WTC11 (cell line): ENCODE data around the gene TMC1. TPM values are rescaled to one million over a fixed set of nuclear protein-coding genes. Genes with fewer than 3 reads are reported as not detected.

ENCODE experiments used
- ATAC-seq: fragments of 200-7000 bp; cut with Tn5 transposase; 2 replicates; pipeline ENCODE4 v1.10.0; 2021; ENCODE audit warnings: mild to moderate bottlenecking, moderate library complexity
- CTCF ChIA-PET: fragments of 300-600 bp; sonication (Branson Sonifier 250); formaldehyde crosslinking; loops from one replicate; lab custom pipeline; 2021; ENCODE audit warnings: antibody characterized with exemption; lab: Charles Lee
- POLR2A ChIA-PET: fragments of 350-600 bp; sonication (Branson Sonifier 250); formaldehyde crosslinking; loops from one replicate; lab custom pipeline; 2021; ENCODE audit warnings: antibody characterized with exemption; lab: Charles Lee
- DNase-seq: peaks from one replicate; pipeline ENCODE4 v3.0.0; 2021; ENCODE audit warnings: low spot score
- H3K27ac Mint-ChIP-seq: 2 replicates; pipeline ENCODE4 v1.8.0; 2021; ENCODE audit warnings: mixed read lengths
- H3K27me3 Mint-ChIP-seq: 2 replicates; pipeline ENCODE4 v1.8.0; 2021; ENCODE audit warnings: low read depth, mild to moderate bottlenecking, moderate library complexity, mixed read lengths
- H3K36me3 Mint-ChIP-seq: 2 replicates; pipeline ENCODE4 v1.8.0; 2021; ENCODE audit warnings: mixed read lengths
- H3K4me1 Mint-ChIP-seq: 2 replicates; pipeline ENCODE4 v1.8.0; 2022; ENCODE audit warnings: mixed read lengths
- H3K4me3 Mint-ChIP-seq: 2 replicates; pipeline ENCODE4 v1.8.0; 2021; ENCODE audit warnings: mild to moderate bottlenecking, moderate library complexity, mixed read lengths
- H3K9me3 Mint-ChIP-seq: 2 replicates; pipeline ENCODE4 v1.8.0; 2021; ENCODE audit warnings: mixed read lengths
- ELF4 ChIP-seq: sonication (generic); formaldehyde crosslinking; IDR thresholded peaks from 2 replicates; pipeline ENCODE4 v1.8.1; 2022; ENCODE audit warnings: low read depth, mild to moderate bottlenecking, moderate library complexity, missing genetic modification reagents
- EMX1 ChIP-seq: fragments of 250-450 bp; sonication (Bioruptor Pico); IDR thresholded peaks from 2 replicates; pipeline ENCODE4 v1.8.0; 2021; ENCODE audit warnings: mild to moderate bottlenecking
- FOXP1 ChIP-seq: sonication (generic); formaldehyde crosslinking; IDR thresholded peaks from 2 replicates; pipeline ENCODE4 v1.8.0; 2022; ENCODE audit warnings: missing genetic modification reagents, mild to moderate bottlenecking, moderate library complexity, borderline replicate concordance
- GABPB1 ChIP-seq: sonication (generic); formaldehyde crosslinking; IDR thresholded peaks from 2 replicates; pipeline ENCODE4 v1.8.1; 2023; ENCODE audit warnings: mild to moderate bottlenecking, missing genetic modification reagents
- IRF2 ChIP-seq: sonication (generic); formaldehyde crosslinking; IDR thresholded peaks from 2 replicates; pipeline ENCODE4 v1.8.0; 2022; ENCODE audit warnings: low read depth, missing genetic modification reagents, borderline replicate concordance
- MXD4 ChIP-seq: fragments of 250-450 bp; sonication (Bioruptor Pico); IDR thresholded peaks from 2 replicates; pipeline ENCODE4 v1.8.0; 2021; ENCODE audit warnings: mild to moderate bottlenecking, moderate library complexity, borderline replicate concordance
- NR3C1 ChIP-seq: sonication (generic); formaldehyde crosslinking; conservative IDR thresholded peaks from 2 replicates; pipeline ENCODE4 v1.8.1; 2023; ENCODE audit warnings: low read depth, mild to moderate bottlenecking, missing genetic modification reagents
- OVOL2 ChIP-seq: fragments of 250-450 bp; sonication (Bioruptor Pico); IDR thresholded peaks from 2 replicates; pipeline ENCODE4 v1.9.0; 2021; ENCODE audit warnings: mild to moderate bottlenecking, borderline replicate concordance
- RELA ChIP-seq: sonication (generic); formaldehyde crosslinking; IDR thresholded peaks from 2 replicates; pipeline ENCODE4 v1.8.1; 2022; ENCODE audit warnings: missing genetic modification reagents, mild to moderate bottlenecking, borderline replicate concordance
- RORB ChIP-seq: fragments of 250-450 bp; sonication (Bioruptor Pico); IDR thresholded peaks from 2 replicates; pipeline ENCODE4 v1.9.0; 2021; ENCODE audit warnings: mild to moderate bottlenecking
- SOX15 ChIP-seq: fragments of 250-450 bp; sonication (Bioruptor Pico); IDR thresholded peaks from 2 replicates; pipeline ENCODE4 v1.9.0; 2021; ENCODE audit warnings: mild to moderate bottlenecking
- total RNA-seq: library from RNA; stranded (reverse); gene quantifications from 3 replicates; pipeline ENCODE4 v1.2.3, GENCODE V29; 2021
- TF ChIP-seq, protein P1 (sequence below): sonication (generic); formaldehyde crosslinking; conservative IDR thresholded peaks from 2 replicates; pipeline ENCODE4 v1.8.1; 2023; ENCODE audit warnings: mild to moderate bottlenecking, low read depth, missing genetic modification reagents, moderate library complexity
- TF ChIP-seq, protein P2 (sequence below): sonication (generic); formaldehyde crosslinking; IDR thresholded peaks from 2 replicates; pipeline ENCODE4 v1.8.1; 2022; ENCODE audit warnings: missing genetic modification reagents, borderline replicate concordance
- TF ChIP-seq, protein P3 (sequence below): sonication (generic); formaldehyde crosslinking; IDR thresholded peaks from 2 replicates; pipeline ENCODE4 v1.8.1; 2023; ENCODE audit warnings: mild to moderate bottlenecking, missing genetic modification reagents, moderate library complexity
- TF ChIP-seq, protein P4 (sequence below): sonication (generic); formaldehyde crosslinking; IDR thresholded peaks from 2 replicates; pipeline ENCODE4 v1.8.0; 2022; ENCODE audit warnings: mild to moderate bottlenecking, missing genetic modification reagents
- TF ChIP-seq, protein P5 (sequence below): sonication (generic); formaldehyde crosslinking; IDR thresholded peaks from 2 replicates; pipeline ENCODE4 v1.8.0; 2023; ENCODE audit warnings: missing genetic modification reagents
- TF ChIP-seq, protein P6 (sequence below): sonication (generic); formaldehyde crosslinking; IDR thresholded peaks from 2 replicates; pipeline ENCODE4 v1.8.1; 2023; ENCODE audit warnings: mild to moderate bottlenecking, missing genetic modification reagents
- TF ChIP-seq, protein P7 (sequence below): fragments of 200-600 bp; IDR thresholded peaks from 2 replicates; pipeline ENCODE4 v1.8.0; 2022; ENCODE audit warnings: antibody characterized with exemption
- TF ChIP-seq, protein P8 (sequence below): sonication (generic); formaldehyde crosslinking; IDR thresholded peaks from 2 replicates; pipeline ENCODE4 v1.8.0; 2023; ENCODE audit warnings: mild to moderate bottlenecking, missing genetic modification reagents
- TF ChIP-seq, protein P9 (sequence below): sonication (generic); formaldehyde crosslinking; IDR thresholded peaks from 2 replicates; pipeline ENCODE4 v1.8.1; 2022; ENCODE audit warnings: mild to moderate bottlenecking, moderate library complexity, missing genetic modification reagents

The TMC1 gene
- total RNA-seq, 1 experiment from 2014 or later = 0.31 TPM

DNA sequence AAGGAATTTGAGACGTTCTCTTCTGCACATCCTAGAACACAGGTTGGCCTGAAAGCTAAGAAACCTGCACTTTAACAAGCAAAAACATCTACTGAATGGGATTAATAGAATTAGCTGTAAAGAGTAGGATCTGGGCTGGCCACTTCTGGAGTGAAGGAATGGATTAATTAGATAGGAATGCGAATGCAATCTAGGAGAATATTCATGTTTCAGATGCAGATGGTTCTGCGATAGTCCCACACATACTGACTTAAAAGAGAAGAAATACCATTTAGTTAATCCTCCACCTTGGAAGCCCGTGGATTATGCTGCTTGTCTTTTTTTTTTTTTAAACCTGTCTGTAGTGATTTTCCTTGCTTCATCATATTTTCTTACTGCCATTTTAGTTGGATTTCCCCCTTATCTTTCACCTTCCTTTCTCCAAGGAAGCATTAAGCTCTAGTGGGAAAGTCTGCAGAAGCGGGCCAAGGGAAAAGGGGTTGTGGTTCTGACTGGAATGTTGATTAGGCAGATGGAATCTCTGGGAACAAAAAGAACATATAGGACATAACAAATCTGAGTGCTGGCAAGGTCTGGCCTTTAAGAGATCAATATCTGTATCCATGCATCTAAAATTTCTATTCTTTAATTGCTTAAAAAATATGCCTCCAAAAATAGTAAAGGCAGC lies 279.1 kb downstream of the TMC1 start:
- ATAC-seq = no peak
- Mint-ChIP-seq H3K9me3 (peaks cover 64% of the 10 kb centered on the region), H3K27ac (no peak overlapping the region), H3K36me3 (peaks cover 36% of the 10 kb centered on the region), H3K27me3 (peaks cover 2% of the 10 kb centered on the region; the same call in 1 of the 2 replicates), H3K4me3 (no peak overlapping the region), H3K4me1 (peaks cover 11% of the 10 kb centered on the region)
- no peak for DNase-seq
- ChIA-PET CTCF (interaction anchor here (0.7 to 1.1 kb wide), 2 partner anchors 25 to 377 kb away, joined by 3 to 4 read pairs; no protein-coding TSS in a partner anchor), POLR2A (no interaction called here)
- TF ChIP-seq RELA (no peak), NR3C1 (no peak), ELF4 (CRISPR knock-in tag) (no peak), SOX15 (CRISPR knock-in tag) (no peak)
- TF ChIP-seq, protein P1, sequence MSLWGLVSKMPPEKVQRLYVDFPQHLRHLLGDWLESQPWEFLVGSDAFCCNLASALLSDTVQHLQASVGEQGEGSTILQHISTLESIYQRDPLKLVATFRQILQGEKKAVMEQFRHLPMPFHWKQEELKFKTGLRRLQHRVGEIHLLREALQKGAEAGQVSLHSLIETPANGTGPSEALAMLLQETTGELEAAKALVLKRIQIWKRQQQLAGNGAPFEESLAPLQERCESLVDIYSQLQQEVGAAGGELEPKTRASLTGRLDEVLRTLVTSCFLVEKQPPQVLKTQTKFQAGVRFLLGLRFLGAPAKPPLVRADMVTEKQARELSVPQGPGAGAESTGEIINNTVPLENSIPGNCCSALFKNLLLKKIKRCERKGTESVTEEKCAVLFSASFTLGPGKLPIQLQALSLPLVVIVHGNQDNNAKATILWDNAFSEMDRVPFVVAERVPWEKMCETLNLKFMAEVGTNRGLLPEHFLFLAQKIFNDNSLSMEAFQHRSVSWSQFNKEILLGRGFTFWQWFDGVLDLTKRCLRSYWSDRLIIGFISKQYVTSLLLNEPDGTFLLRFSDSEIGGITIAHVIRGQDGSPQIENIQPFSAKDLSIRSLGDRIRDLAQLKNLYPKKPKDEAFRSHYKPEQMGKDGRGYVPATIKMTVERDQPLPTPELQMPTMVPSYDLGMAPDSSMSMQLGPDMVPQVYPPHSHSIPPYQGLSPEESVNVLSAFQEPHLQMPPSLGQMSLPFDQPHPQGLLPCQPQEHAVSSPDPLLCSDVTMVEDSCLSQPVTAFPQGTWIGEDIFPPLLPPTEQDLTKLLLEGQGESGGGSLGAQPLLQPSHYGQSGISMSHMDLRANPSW = no peak
- TF ChIP-seq, protein P2, sequence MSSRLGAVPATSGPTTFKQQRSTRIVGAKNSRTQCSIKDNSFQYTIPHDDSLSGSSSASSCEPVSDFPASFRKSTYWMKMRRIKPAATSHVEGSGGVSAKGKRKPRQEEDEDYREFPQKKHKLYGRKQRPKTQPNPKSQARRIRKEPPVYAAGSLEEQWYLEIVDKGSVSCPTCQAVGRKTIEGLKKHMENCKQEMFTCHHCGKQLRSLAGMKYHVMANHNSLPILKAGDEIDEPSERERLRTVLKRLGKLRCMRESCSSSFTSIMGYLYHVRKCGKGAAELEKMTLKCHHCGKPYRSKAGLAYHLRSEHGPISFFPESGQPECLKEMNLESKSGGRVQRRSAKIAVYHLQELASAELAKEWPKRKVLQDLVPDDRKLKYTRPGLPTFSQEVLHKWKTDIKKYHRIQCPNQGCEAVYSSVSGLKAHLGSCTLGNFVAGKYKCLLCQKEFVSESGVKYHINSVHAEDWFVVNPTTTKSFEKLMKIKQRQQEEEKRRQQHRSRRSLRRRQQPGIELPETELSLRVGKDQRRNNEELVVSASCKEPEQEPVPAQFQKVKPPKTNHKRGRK (CRISPR knock-in tag) = no peak
- TF ChIP-seq, protein P3, sequence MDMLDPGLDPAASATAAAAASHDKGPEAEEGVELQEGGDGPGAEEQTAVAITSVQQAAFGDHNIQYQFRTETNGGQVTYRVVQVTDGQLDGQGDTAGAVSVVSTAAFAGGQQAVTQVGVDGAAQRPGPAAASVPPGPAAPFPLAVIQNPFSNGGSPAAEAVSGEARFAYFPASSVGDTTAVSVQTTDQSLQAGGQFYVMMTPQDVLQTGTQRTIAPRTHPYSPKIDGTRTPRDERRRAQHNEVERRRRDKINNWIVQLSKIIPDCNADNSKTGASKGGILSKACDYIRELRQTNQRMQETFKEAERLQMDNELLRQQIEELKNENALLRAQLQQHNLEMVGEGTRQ (CRISPR knock-in tag) = no peak
- TF ChIP-seq, protein P4, sequence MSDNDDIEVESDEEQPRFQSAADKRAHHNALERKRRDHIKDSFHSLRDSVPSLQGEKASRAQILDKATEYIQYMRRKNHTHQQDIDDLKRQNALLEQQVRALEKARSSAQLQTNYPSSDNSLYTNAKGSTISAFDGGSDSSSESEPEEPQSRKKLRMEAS (CRISPR knock-in tag) = no peak
- TF ChIP-seq, protein P5, sequence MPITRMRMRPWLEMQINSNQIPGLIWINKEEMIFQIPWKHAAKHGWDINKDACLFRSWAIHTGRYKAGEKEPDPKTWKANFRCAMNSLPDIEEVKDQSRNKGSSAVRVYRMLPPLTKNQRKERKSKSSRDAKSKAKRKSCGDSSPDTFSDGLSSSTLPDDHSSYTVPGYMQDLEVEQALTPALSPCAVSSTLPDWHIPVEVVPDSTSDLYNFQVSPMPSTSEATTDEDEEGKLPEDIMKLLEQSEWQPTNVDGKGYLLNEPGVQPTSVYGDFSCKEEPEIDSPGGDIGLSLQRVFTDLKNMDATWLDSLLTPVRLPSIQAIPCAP (CRISPR knock-in tag) = no peak

DNA sequence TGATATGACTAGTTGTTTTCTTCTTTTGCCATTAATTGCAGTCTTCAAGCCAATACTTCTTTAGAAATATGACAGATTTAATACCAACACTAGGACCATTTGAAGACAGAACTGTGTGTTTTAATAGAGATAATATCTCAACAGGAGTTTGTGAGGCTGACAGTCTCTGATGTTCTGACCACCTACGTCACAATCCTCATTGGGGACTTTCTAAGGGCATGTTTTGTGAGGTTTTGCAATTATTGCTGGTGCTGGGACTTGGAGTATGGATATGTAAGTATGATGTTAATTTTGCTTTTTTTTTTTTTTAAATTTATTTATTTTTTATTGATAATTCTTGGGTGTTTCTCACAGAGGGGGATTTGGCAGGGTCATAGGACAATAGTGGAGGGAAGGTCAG lies 283.8 kb downstream of the TMC1 start:
- Mint-ChIP-seq H3K27ac (no peak overlapping the region), H3K27me3 (no peaks in the 10 kb centered on the region), H3K4me3 (no peak overlapping the region), H3K4me1 (peaks cover 4% of the 10 kb centered on the region), H3K9me3 (peaks cover 45% of the 10 kb centered on the region), H3K36me3 (peaks cover 11% of the 10 kb centered on the region)
- CTCF ChIA-PET = no interaction called here
- DNase-seq (no peak), ATAC-seq (no peak)
- POLR2A ChIA-PET = no interaction called here
- TF ChIP-seq MXD4 (no peak), RELA (no peak), EMX1 (CRISPR knock-in tag) (no peak), RORB (no peak), IRF2 (CRISPR knock-in tag) (no peak), OVOL2 (CRISPR knock-in tag) (no peak), GABPB1 (CRISPR knock-in tag) (no peak), FOXP1 (no peak)
- TF ChIP-seq, protein P6, sequence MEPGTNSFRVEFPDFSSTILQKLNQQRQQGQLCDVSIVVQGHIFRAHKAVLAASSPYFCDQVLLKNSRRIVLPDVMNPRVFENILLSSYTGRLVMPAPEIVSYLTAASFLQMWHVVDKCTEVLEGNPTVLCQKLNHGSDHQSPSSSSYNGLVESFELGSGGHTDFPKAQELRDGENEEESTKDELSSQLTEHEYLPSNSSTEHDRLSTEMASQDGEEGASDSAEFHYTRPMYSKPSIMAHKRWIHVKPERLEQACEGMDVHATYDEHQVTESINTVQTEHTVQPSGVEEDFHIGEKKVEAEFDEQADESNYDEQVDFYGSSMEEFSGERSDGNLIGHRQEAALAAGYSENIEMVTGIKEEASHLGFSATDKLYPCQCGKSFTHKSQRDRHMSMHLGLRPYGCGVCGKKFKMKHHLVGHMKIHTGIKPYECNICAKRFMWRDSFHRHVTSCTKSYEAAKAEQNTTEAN (CRISPR knock-in tag) = no peak
- TF ChIP-seq, protein P7, sequence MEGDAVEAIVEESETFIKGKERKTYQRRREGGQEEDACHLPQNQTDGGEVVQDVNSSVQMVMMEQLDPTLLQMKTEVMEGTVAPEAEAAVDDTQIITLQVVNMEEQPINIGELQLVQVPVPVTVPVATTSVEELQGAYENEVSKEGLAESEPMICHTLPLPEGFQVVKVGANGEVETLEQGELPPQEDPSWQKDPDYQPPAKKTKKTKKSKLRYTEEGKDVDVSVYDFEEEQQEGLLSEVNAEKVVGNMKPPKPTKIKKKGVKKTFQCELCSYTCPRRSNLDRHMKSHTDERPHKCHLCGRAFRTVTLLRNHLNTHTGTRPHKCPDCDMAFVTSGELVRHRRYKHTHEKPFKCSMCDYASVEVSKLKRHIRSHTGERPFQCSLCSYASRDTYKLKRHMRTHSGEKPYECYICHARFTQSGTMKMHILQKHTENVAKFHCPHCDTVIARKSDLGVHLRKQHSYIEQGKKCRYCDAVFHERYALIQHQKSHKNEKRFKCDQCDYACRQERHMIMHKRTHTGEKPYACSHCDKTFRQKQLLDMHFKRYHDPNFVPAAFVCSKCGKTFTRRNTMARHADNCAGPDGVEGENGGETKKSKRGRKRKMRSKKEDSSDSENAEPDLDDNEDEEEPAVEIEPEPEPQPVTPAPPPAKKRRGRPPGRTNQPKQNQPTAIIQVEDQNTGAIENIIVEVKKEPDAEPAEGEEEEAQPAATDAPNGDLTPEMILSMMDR = no peak
- TF ChIP-seq, protein P8, sequence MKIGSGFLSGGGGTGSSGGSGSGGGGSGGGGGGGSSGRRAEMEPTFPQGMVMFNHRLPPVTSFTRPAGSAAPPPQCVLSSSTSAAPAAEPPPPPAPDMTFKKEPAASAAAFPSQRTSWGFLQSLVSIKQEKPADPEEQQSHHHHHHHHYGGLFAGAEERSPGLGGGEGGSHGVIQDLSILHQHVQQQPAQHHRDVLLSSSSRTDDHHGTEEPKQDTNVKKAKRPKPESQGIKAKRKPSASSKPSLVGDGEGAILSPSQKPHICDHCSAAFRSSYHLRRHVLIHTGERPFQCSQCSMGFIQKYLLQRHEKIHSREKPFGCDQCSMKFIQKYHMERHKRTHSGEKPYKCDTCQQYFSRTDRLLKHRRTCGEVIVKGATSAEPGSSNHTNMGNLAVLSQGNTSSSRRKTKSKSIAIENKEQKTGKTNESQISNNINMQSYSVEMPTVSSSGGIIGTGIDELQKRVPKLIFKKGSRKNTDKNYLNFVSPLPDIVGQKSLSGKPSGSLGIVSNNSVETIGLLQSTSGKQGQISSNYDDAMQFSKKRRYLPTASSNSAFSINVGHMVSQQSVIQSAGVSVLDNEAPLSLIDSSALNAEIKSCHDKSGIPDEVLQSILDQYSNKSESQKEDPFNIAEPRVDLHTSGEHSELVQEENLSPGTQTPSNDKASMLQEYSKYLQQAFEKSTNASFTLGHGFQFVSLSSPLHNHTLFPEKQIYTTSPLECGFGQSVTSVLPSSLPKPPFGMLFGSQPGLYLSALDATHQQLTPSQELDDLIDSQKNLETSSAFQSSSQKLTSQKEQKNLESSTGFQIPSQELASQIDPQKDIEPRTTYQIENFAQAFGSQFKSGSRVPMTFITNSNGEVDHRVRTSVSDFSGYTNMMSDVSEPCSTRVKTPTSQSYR (CRISPR knock-in tag) = no peak
- TF ChIP-seq, protein P9, sequence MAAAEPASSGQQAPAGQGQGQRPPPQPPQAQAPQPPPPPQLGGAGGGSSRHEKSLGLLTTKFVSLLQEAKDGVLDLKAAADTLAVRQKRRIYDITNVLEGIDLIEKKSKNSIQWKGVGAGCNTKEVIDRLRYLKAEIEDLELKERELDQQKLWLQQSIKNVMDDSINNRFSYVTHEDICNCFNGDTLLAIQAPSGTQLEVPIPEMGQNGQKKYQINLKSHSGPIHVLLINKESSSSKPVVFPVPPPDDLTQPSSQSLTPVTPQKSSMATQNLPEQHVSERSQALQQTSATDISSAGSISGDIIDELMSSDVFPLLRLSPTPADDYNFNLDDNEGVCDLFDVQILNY (CRISPR knock-in tag) = no peak
